ENCODE data around the gene SENP7.
"Not testable (repeated sequence)": the region's sequence is repeated elsewhere in the genome, so short reads cannot be mapped to it uniquely, and the experiment has no call there.

DNA sequence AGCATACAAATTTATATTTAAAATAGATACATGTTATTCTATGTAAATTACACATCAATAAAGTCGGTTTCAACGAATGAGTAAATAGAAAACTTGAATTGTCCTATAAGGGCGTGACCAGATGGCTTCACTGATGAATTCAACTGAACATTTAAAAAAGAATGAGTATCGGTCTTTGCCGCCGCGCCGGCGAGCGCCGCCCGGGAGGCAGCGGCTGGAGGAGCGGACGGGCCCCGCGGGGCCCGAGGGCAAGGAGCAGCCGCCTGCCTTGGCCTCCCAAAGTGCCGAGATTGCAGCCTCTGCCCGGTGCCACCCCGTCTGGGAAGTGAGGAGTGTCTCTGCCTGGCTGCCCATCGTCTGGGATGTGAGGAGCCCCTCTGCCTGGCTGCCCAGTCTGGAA is 74.4 kb downstream of the SENP7 start:
- TF ChIP-seq, protein P1, sequence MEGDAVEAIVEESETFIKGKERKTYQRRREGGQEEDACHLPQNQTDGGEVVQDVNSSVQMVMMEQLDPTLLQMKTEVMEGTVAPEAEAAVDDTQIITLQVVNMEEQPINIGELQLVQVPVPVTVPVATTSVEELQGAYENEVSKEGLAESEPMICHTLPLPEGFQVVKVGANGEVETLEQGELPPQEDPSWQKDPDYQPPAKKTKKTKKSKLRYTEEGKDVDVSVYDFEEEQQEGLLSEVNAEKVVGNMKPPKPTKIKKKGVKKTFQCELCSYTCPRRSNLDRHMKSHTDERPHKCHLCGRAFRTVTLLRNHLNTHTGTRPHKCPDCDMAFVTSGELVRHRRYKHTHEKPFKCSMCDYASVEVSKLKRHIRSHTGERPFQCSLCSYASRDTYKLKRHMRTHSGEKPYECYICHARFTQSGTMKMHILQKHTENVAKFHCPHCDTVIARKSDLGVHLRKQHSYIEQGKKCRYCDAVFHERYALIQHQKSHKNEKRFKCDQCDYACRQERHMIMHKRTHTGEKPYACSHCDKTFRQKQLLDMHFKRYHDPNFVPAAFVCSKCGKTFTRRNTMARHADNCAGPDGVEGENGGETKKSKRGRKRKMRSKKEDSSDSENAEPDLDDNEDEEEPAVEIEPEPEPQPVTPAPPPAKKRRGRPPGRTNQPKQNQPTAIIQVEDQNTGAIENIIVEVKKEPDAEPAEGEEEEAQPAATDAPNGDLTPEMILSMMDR (IDR thresholded peaks at IDR 0.05) = not testable (repeated sequence)
- TF ChIP-seq POLR2A (IDR thresholded peaks at IDR 0.05) = not testable (repeated sequence)

Data from Peyer's patch (tissue), 4 donors.